Cardiac muscle cell (in vitro differentiated cells and primary cell): ENCODE data around the gene MORN5. TPM values are rescaled to one million over a fixed set of nuclear protein-coding genes. Genes with fewer than 3 reads are reported as not detected.

ENCODE experiments used
- DNase-seq, 2 donors: peaks; one replicate each; pipeline versions ENCODE4 v3.0.0 to v3.0.0-alpha.2; 2010 to 2017; ENCODE audit warnings: low read depth in 1 of 2, low spot score in 1 of 2
- H3K27ac ChIP-seq: fragments of 200-600 bp; sonication (generic); 2 replicates; pipeline ENCODE4 v1.5.1; 2016
- H3K27me3 ChIP-seq: fragments of 200-600 bp; sonication (generic); 2 replicates; pipeline ENCODE4 v1.6.0; 2016; ENCODE audit warnings: control low read depth
- H3K36me3 ChIP-seq: fragments of 200-600 bp; sonication (generic); 2 replicates; pipeline ENCODE4 v1.5.1; 2016; ENCODE audit warnings: control low read depth
- H3K4me1 ChIP-seq: fragments of 200-600 bp; sonication (generic); 2 replicates; pipeline ENCODE4 v1.8.1; 2017; ENCODE audit warnings: low read depth, mild to moderate bottlenecking, mixed run types
- H3K4me3 ChIP-seq: fragments of 200-600 bp; sonication (generic); 2 replicates; pipeline ENCODE4 v1.5.1; 2016; ENCODE audit warnings: mild to moderate bottlenecking
- H3K9me3 ChIP-seq: fragments of 200-600 bp; sonication (generic); 2 replicates; pipeline ENCODE4 v1.5.1; 2017; ENCODE audit warnings: low read depth, mild to moderate bottlenecking, control low read depth
- polyA plus RNA-seq: library from polyadenylated mRNA; unstranded; fragments of >200 nt; fragmentation: Nextera tagmentation; extraction: Ambion mirVana; gene quantifications from 2 replicates; pipeline ENCODE4 v1.2.1, GENCODE V29; 2016
- total RNA-seq: library from RNA; depleted of rRNA; stranded (reverse); fragments of >200 nt; gene quantifications from 2 replicates; pipeline ENCODE4 v1.2.3, GENCODE V29; 2016
- TF ChIP-seq, protein P1 (sequence below): IDR thresholded peaks from 2 replicates; pipeline ENCODE4 v1.5.1; 2012; ENCODE audit warnings: low read depth, mild to moderate bottlenecking, low read length

Gene MORN5
- total and polyA plus RNA-seq, 2 experiments from 2014 or later = not detected

DNA sequence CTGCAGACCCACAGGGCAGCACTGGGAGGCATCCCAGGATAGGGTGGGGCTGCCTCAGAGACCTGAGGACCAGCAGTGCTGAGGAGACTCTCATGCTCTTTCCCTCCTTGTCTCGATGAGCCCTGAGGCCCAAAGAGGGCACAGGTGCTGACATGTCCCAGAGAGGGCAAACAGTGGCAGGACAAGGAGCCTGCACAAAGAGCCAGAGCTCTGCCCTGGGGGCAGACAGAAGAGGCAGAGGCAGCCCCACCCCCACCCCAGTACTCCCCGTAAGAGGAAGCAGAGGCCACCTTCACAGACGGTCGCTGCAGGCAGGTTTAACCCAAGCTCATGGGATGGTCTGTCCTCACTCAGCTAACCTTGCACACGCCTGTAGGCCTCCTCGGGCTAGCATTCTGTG, 37.2 kb upstream of the MORN5 start:
- no peak for DNase-seq
- Histone ChIP-seq H3K36me3 (no peaks in the 10 kb centered on the region), H3K4me3 (no peak overlapping the region), H3K9me3 (no peaks in the 10 kb centered on the region), H3K4me1 (no peaks in the 10 kb centered on the region), H3K27me3 (peaks cover 22% of the 10 kb centered on the region), H3K27ac (no peak overlapping the region)
- TF ChIP-seq, protein P1, sequence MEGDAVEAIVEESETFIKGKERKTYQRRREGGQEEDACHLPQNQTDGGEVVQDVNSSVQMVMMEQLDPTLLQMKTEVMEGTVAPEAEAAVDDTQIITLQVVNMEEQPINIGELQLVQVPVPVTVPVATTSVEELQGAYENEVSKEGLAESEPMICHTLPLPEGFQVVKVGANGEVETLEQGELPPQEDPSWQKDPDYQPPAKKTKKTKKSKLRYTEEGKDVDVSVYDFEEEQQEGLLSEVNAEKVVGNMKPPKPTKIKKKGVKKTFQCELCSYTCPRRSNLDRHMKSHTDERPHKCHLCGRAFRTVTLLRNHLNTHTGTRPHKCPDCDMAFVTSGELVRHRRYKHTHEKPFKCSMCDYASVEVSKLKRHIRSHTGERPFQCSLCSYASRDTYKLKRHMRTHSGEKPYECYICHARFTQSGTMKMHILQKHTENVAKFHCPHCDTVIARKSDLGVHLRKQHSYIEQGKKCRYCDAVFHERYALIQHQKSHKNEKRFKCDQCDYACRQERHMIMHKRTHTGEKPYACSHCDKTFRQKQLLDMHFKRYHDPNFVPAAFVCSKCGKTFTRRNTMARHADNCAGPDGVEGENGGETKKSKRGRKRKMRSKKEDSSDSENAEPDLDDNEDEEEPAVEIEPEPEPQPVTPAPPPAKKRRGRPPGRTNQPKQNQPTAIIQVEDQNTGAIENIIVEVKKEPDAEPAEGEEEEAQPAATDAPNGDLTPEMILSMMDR = no peak

DNA sequence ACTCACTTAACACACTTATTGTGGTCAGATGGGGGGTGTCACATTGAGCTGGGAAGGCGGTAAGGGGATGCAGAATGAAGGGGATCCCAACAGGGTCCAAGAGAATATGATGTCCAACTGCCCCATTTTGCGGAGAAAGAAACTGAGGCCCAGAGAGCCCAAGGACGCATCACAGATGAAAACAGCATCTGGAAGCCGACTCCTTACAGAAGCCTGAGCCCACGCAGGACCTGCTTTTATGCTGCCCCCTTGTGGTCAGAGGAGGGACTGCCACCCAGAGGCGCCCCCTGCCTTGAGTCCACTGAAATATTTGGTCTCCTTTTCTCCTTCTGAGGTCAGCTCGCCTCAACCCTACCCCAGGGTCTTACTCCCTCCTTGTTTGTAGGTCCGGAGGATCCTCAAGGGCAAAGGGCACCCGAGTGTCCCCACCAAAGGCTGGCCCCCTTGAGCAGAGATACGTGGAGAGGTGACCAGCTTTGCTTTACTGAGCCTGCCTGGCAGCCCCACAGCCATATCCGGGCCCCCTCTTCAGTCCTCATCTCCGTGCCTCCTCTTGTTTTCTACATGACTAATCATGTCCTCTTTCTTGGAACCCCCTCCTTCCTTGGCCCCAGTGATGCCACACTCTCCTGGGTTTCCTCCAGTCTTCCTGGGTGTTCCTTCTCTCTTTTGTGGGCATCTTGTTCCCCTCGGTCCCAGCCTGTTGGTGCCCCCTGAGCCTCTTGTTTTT, 36.6 kb upstream of the MORN5 start:
- Histone ChIP-seq H3K9me3 (no peaks in the 10 kb centered on the region), H3K4me1 (no peaks in the 10 kb centered on the region), H3K27ac (no peak overlapping the region), H3K36me3 (no peaks in the 10 kb centered on the region), H3K4me3 (no peak overlapping the region), H3K27me3 (peaks cover 28% of the 10 kb centered on the region)
- TF ChIP-seq, protein P1 = peak; percentile 100
- DNase-seq = peak; percentile 67 to 82

DNA sequence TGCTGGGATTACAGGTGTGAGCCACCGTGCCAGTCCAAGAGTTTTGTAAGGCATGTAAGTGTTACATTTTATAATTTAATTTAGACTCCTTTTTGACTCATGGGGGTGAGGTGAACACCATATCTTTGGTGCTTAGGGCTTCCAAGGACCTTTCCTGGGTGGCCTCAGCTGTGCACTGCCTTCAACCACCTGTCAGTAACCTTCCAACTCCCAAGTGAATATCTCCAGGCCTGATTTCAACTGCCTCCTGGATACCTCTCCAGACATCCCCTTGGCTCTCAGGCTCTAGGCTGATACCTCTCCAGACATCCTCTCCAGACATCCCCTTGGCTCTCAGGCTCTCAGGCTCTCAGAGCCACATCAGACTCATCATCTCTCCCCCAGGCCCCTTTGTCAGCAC, 35.7 kb upstream of the MORN5 start:
- Histone ChIP-seq H3K4me1 (no peaks in the 10 kb centered on the region), H3K36me3 (no peaks in the 10 kb centered on the region), H3K9me3 (no peaks in the 10 kb centered on the region), H3K27me3 (peaks cover 35% of the 10 kb centered on the region), H3K4me3 (no peak overlapping the region), H3K27ac (no peak overlapping the region)
- DNase-seq = no peak
- TF ChIP-seq, protein P1 = no peak

DNA sequence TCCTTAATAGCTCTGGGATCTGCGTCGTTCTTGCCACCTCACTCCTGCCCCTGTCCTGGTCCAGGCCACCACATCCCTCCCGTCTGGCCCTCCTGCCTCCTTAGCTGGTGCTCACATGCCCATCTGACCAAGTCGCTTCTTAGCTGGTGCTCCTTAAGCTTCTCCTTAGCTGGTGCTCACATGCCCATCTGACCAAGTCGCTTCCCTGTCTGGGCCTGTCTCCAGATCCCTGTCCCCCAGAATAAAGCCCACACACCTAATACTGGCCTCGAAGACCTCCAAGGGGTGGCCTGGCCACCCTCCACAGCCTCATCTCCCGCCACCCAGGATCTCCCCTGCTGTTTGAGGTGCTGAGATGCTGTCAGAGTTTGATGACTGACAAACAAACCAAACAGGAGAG, 35.2 kb upstream of the MORN5 start:
- H3K36me3 ChIP-seq = no peaks in the 10 kb centered on the region
- H3K4me1 ChIP-seq = no peaks in the 10 kb centered on the region
- TF ChIP-seq, protein P1 = no peak
- DNase-seq = no peak
- H3K9me3 ChIP-seq = no peaks in the 10 kb centered on the region
- H3K27me3 ChIP-seq = peaks cover 35% of the 10 kb centered on the region
- no peak overlapping the region for H3K4me3 ChIP-seq
- no peak overlapping the region for H3K27ac ChIP-seq

DNA sequence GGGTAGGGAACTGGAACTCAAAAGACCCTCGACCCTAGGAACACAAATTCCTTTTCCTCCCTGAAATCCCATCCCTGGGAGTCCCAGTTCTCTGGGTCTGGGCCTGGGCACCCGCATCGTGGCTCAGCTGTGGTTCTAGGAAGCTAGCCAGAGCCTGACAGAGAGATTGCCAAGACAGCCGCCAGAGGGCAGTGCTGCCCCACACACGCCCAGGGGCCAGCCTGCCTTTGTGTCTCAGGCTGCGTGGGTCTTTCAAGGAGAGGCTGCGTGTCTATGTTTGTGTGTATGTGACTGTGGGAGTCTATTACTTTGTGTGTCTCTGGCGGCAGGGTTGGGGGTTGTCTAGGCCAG, 34.6 kb upstream of the MORN5 start:
- TF ChIP-seq, protein P1 = peak; percentile 95

More for the DNA sequence above, 34.6 kb upstream of the MORN5 start:
- H3K4me3 ChIP-seq = no peak overlapping the region
- H3K4me1 ChIP-seq = no peaks in the 10 kb centered on the region
- peak; percentile 82 to 86 for DNase-seq
- peaks cover 35% of the 10 kb centered on the region for H3K27me3 ChIP-seq
- H3K36me3 ChIP-seq = no peaks in the 10 kb centered on the region
- H3K27ac ChIP-seq = no peak overlapping the region
- H3K9me3 ChIP-seq = no peaks in the 10 kb centered on the region
